ENCODE results near the gene IFT43. TPM values are rescaled to one million over a fixed set of nuclear protein-coding genes. Genes with fewer than 3 reads are reported as not detected.
A peak's percentile ranks its signal among the peaks of the same experiment; 100 is the strongest.

Gene IFT43
- polyA plus RNA-seq, 1 donor from 2014 or later: 13.2 TPM

GRCh38 chr14:75972801-75973421, 12.7 kb upstream of the IFT43 start:
- Mint-ChIP-seq H3K27ac (no peak overlapping the region), H3K36me3 (peaks cover 7% of the 10 kb centered on the region), H3K27me3 (no peaks in the 10 kb centered on the region), H3K9me3 (no peaks in the 10 kb centered on the region), H3K4me3 (no peak overlapping the region), H3K4me1 (peaks cover 14 to 32% (median 16%) of the 10 kb centered on the region in 3 donors)

GRCh38 chr14:75976826-75977581, 8.6 kb upstream of the IFT43 start:
- H3K27me3 Mint-ChIP-seq: no peaks in the 10 kb centered on the region
- H3K36me3 Mint-ChIP-seq: peaks cover 7% of the 10 kb centered on the region
- H3K9me3 Mint-ChIP-seq: no peaks in the 10 kb centered on the region
- peaks cover 37 to 42% (median 40%) of the 10 kb centered on the region in 3 donors for H3K4me1 Mint-ChIP-seq
- H3K27ac Mint-ChIP-seq: no peak overlapping the region
- H3K4me3 Mint-ChIP-seq: peak overlapping the region in 3 of 4 donors; percentile 30 to 72 (median 65)

GRCh38 chr14:75977582-75977943, 8.0 kb upstream of the IFT43 start:
- no peaks in the 10 kb centered on the region for H3K27me3 Mint-ChIP-seq
- peak overlapping the region in 1 of 3 donors; percentile 91 for H3K27ac Mint-ChIP-seq
- no peaks in the 10 kb centered on the region for H3K9me3 Mint-ChIP-seq
- peaks cover 37 to 40% (median 37%) of the 10 kb centered on the region in 3 donors for H3K4me1 Mint-ChIP-seq
- peaks cover 7% of the 10 kb centered on the region for H3K36me3 Mint-ChIP-seq
- H3K4me3 Mint-ChIP-seq: peak overlapping the region in 3 of 4 donors; percentile 30 to 94 (median 65)

DNA sequence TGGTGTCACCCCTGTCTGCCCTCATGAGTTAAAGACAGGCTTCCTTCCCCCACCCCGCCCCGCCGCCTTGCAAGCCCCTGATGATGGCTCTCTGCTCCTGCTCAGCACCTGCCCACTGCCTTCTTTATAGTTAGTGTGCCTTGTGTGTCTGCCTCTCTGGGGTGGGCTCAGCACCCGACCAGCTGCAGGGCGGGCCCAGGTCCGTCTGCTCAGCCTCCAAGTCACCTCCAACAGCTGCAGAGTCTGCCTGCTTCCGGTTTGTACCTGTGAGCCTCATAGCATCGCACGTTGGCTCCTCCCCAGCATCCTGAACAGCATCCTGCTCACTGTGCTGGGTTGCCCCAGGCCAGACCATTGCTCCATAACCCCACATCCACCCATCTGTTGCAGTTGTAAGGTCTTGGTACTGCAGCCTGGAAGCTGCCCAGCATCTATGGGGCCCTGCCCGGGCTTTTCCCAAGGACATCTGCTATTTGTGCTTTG, 7.3 kb upstream of the IFT43 start:
- Mint-ChIP-seq H3K27me3 (no peaks in the 10 kb centered on the region), H3K27ac (peak overlapping the region; percentile 41 to 91 (median 74)), H3K4me1 (peaks cover 36 to 40% (median 37%) of the 10 kb centered on the region in 3 donors), H3K36me3 (peaks cover 6% of the 10 kb centered on the region), H3K4me3 (peak overlapping the region; percentile 35 to 94 (median 52)), H3K9me3 (no peaks in the 10 kb centered on the region)

- H3K4me1 Mint-ChIP-seq: peaks cover 35 to 40% (median 37%) of the 10 kb centered on the region in 3 donors
- peak overlapping the region in 2 of 3 donors; percentile 46 to 59 for H3K27ac Mint-ChIP-seq
- H3K4me3 Mint-ChIP-seq: peak overlapping the region in 3 of 4 donors; percentile 69 to 94 (median 75)
- H3K36me3 Mint-ChIP-seq: peaks cover 5% of the 10 kb centered on the region
- no peaks in the 10 kb centered on the region for H3K9me3 Mint-ChIP-seq
- no peaks in the 10 kb centered on the region for H3K27me3 Mint-ChIP-seq
Observed at GRCh38 chr14:75979071-75979571, 6.4 kb upstream of the IFT43 start.

DNA sequence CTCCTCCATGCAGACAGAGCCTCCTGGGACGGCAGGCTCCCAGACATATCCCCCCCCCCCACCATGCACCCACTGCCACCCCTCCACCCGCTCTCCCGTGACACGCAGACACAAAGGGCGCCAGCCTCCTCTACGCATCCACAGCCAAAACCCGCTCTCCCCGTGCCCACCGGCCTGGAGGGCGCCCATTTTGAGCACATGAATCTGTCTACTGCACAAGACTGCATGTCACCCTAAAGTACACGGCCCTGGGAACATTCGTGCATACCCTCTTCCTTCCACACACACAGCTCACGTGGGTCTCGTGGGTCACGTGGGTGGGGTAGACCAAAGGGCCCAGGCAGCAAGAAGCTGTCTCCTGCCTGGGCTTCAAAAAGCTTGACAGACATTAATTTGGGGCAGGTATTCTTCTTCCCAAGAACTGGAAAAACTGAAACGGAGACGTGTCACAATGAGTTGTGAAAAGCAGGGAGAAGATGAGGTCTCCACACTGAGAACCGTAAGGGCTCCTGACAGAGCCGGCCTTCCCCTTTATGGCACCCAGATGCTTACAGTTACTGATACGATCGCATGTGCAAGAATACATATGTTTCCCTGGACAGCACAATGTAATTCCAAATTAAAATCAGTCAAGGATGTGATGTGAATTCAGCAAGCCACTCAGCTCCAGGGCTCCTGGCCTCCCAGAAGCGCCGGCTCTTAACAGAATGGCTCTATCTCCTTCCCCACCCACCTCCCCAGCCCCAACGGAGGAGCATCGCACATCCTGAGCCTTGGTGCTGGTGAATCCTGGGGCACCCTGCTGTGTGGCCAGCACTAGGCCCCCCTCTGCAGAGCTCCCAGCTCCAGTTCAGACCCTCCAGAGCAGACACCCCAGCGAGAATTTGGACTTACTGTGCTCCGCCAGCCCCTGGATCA, 5.7 kb upstream of the IFT43 start:
- peak overlapping the region in 2 of 3 donors; percentile 46 to 53 for H3K27ac Mint-ChIP-seq
- no peaks in the 10 kb centered on the region for H3K27me3 Mint-ChIP-seq
- H3K36me3 Mint-ChIP-seq: peaks cover 5% of the 10 kb centered on the region
- no peaks in the 10 kb centered on the region for H3K9me3 Mint-ChIP-seq
- H3K4me1 Mint-ChIP-seq: peaks cover 35 to 40% (median 37%) of the 10 kb centered on the region in 3 donors
- peak overlapping the region in 1 of 4 donors; percentile 69 for H3K4me3 Mint-ChIP-seq

- Mint-ChIP-seq H3K4me3 (peak overlapping the region; percentile 77 to 97 (median 80)), H3K4me1 (peaks cover 36 to 42% (median 39%) of the 10 kb centered on the region in 3 donors), H3K9me3 (no peaks in the 10 kb centered on the region), H3K27me3 (no peaks in the 10 kb centered on the region), H3K36me3 (no peaks in the 10 kb centered on the region), H3K27ac (peak overlapping the region; percentile 23 to 91 (median 46))
Observed at GRCh38 chr14:75980856-75981255, 4.7 kb upstream of the IFT43 start.

GRCh38 chr14:75981426-75982265, 3.9 kb upstream of the IFT43 start, which contains the start of gene TGFB3:
Gene TGFB3 (minus strand): TSS chr14:75981995. CDS start chr14:75980893, 1,102 bp downstream.
- peak within 1 kb of the TSS; percentile 59 to 91 (median 77) for H3K27ac Mint-ChIP-seq
- H3K36me3 Mint-ChIP-seq: no peaks in the 10 kb centered on the region
- no peaks in the 10 kb centered on the region for H3K9me3 Mint-ChIP-seq
- peak within 1 kb of the TSS; percentile 77 to 97 (median 88) for H3K4me3 Mint-ChIP-seq
- peaks cover 36 to 45% (median 40%) of the 10 kb centered on the region in 3 donors for H3K4me1 Mint-ChIP-seq
- H3K27me3 Mint-ChIP-seq: no peaks in the 10 kb centered on the region

DNA sequence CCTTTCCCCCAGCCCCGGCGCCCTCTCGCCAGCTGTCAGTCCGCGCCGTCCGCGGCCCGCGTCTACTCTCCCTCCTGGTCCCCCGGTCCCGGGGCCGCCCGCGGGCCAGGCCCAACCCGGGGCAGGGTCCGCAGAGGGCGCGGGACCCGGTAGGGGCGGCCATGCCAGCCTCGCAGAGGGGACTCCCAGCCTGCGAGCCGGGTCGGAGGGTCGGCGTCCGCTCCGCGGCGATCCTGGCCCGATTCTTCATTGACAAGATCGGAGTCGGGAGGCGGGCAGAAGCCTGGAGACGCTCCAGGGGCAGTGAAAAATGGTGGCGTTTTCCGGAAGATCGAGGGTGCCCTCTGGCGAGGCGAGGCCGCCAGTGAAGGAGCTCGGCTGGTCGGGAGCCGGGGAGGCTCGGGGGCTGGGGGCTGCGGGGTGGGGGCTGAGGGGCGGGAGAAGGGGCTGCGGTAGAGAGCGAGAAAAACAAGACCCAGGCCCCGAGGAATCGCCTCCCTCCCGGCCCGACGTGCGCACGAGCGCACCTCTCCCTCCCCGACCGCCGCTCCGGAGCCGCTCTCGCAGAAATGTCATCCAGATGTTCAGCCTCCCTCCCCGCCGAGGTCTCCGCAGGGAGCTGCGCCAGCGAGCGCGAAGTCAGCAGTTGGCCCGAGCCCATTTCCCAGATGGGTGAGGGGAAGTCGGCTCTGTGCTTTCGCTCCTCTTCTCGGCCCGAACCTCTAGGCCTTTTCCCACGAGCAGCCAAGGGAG, 3.1 kb upstream of the IFT43 start:
- Mint-ChIP-seq H3K9me3 (no peaks in the 10 kb centered on the region), H3K4me3 (peak overlapping the region; percentile 77 to 97 (median 88)), H3K4me1 (peaks cover 30 to 38% (median 36%) of the 10 kb centered on the region in 3 donors), H3K27me3 (no peaks in the 10 kb centered on the region), H3K27ac (peak overlapping the region; percentile 59 to 91 (median 77)), H3K36me3 (no peaks in the 10 kb centered on the region)

- Mint-ChIP-seq H3K4me1 (peaks cover 25 to 32% (median 31%) of the 10 kb centered on the region in 3 donors), H3K27ac (peak overlapping the region in 1 of 3 donors; percentile 77), H3K36me3 (no peaks in the 10 kb centered on the region), H3K4me3 (peak overlapping the region; percentile 77 to 93 (median 83)), H3K27me3 (no peaks in the 10 kb centered on the region), H3K9me3 (no peaks in the 10 kb centered on the region)
Observed at GRCh38 chr14:75983019-75983358, 2.6 kb upstream of the IFT43 start.

- H3K36me3 Mint-ChIP-seq: no peaks in the 10 kb centered on the region
- H3K9me3 Mint-ChIP-seq: no peaks in the 10 kb centered on the region
- peak overlapping the region in 1 of 4 donors; percentile 89 for H3K4me3 Mint-ChIP-seq
- H3K27me3 Mint-ChIP-seq: no peaks in the 10 kb centered on the region
- H3K4me1 Mint-ChIP-seq: peaks cover 19 to 23% (median 21%) of the 10 kb centered on the region in 3 donors
- peak overlapping the region; percentile 61 to 95 (median 77) for H3K27ac Mint-ChIP-seq
Observed at GRCh38 chr14:75984674-75985073, 889 bp upstream of the IFT43 start.

DNA sequence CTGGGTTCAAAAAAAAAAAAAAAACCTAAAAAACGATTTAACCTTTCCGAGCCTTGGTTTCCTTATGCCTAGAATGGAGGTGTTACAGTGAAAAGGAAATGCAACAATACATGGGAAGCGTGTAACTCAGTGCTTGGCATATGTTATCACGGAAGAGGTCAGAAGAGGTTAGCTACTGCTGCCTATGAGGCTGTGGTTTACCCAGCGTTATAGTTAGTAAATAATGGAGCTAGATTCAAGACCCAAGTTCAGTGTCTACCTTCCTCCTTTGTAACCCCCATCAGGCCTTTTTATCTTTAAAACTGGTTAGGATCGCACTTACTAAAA, 839 bp downstream of the IFT43 start:
- peak overlapping the region in 2 of 3 donors; percentile 77 to 95 for H3K27ac Mint-ChIP-seq

More for the DNA sequence above, 839 bp downstream of the IFT43 start:
- H3K27me3 Mint-ChIP-seq: no peaks in the 10 kb centered on the region
- no peaks in the 10 kb centered on the region for H3K36me3 Mint-ChIP-seq
- H3K9me3 Mint-ChIP-seq: no peaks in the 10 kb centered on the region
- H3K4me3 Mint-ChIP-seq: peak overlapping the region; percentile 89 to 96 (median 92)
- H3K4me1 Mint-ChIP-seq: peaks cover 11 to 15% (median 15%) of the 10 kb centered on the region in 3 donors

Measured in IgD-negative memory B cell (primary cell).